HG02840 (cell line): Measurements from ENCODE around the gene ARHGAP12.
A peak's percentile ranks its signal among the peaks of the same experiment; 100 is the strongest.

Experiments used
- ATAC-seq: cut with Tn5 transposase; IDR thresholded peaks from one replicate; pipeline ENCODE4 v1.9.1; 2021; ENCODE audit warnings: mild to moderate bottlenecking, moderate library complexity, moderate number of reproducible peaks; ENCODE audit not compliant: unreplicated experiment, low FRiP score

The ARHGAP12 gene

DNA sequence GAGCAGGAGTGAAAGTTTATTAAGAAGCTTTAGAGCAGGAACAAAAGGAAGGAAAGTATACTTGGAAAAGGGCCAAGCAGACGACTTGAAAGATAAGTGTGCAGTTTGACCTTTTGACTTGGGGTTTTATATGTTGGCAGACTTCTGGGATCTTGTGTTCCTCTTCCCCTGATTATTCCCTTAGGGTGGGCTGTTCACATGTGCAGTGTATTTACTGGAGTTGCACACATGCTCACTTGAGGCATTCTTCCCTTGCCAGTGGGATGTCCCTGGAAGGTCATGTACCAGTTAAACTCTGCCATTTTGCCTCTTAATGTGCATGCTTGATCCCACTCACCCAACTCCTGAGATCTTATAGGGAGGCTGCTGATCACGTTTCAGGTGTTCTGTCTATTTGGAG, 23.4 kb upstream of the ARHGAP12 start:
- ATAC-seq: no peak

DNA sequence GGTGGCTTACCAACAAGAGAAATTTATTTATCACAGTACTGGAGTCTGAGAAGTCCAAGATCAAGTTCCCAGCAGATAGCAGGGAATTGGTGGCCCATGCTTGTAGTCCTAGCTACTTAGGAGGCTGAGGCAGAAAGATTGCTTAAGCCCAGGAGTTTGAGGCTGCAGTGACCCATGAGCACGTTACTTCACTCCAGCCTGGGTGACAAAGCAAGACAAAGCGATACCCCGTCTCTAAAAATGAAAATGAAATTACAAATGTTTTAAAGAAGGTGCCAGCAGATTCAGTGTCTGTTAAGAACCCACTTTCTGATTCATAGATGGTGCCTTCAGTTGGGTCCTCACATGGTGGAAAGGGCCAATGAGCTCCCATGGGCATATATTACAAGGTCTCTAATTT, 20.6 kb upstream of the ARHGAP12 start:
- no peak for ATAC-seq

DNA sequence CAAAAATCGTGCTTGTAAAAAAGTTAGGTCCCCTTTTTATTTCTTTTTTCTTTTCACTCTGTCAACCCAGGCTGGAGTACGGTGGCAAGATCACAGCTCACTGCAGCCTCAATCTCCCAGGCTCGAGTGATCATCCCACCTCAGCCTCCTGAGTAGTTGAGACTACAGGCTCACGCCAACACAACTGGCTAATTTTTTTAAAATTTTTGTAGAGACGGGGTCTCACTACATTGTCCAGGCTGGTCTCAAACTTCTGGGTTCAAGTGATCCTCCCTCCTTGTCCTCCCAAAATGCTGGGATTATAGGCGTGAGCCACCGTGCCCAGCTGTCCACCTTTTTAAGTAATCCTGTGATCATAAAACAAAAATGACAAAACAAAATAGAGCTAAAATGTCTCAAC, 19.4 kb upstream of the ARHGAP12 start:
- no peak for ATAC-seq

DNA sequence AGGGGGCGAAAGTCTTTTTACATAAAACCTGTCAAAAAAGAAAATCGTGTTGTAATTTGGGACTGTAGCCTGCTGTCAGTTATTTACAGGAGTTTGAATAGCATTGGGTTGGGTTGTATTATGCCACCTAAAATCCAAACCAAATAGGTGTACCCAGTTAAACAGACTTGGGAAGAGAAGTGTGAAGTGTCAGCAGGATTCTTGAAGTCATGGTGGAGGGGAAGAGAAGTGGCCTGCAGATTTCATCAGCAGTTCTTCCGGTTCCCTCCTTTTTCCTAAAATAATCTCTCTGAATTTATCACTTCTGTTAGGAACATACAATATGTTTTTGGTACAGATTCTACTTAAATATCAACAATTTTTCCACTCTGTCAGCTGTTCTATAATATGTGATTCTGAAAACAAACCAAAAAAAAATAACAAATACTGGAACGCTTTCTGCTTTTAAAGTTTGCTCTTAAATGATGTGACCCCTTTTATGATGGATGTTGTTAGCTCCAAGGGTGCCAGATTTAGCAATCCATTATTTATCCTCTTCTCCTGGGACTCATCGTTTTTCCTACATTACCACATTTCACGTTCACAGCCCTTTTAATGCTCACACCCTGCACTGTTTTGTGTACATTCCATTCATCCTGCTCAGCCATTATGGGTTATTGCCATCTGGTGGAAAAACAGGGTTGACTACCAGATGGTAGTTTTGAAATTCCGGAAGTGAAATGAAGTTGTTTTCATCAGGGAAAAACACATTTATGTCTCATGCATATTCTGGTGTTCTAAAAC, 18.7 kb upstream of the ARHGAP12 start:
- no peak for ATAC-seq

DNA sequence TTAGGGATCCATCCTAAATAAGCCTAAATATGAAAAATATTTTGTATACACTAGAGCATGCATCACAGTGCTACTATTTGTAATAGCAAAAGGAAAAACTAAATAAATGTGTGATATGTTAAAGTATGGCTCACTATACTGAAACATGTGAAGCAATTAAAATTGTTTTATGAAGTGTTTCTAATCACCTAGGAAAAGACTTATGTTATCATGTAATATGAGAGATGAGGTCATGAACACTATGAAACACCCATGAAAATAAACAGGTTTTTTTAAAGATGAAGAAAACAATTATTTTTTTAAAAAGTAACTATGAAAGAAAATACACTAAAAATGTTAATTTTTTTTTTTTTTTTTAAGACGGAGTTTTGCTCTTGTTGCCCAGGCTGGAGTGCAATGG, 16.8 kb upstream of the ARHGAP12 start:
- no peak for ATAC-seq

DNA sequence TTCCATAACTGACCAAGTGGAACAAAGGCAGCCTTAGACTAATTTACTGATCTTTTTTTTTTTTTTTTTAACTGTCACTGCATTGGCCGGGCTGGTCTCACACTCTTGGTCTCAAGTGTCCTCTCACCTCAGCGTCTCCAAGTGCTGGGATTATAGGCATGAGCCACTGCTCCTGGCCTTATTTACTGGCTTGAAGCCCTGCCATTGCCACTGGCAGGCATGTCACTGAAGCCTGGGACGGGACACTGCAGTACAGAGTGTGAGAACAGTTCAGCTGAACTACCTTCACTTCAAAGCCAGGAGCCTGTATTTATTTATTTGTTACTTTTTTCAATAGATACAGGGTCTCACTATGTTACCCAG, 15.4 kb upstream of the ARHGAP12 start:
- ATAC-seq: no peak

DNA sequence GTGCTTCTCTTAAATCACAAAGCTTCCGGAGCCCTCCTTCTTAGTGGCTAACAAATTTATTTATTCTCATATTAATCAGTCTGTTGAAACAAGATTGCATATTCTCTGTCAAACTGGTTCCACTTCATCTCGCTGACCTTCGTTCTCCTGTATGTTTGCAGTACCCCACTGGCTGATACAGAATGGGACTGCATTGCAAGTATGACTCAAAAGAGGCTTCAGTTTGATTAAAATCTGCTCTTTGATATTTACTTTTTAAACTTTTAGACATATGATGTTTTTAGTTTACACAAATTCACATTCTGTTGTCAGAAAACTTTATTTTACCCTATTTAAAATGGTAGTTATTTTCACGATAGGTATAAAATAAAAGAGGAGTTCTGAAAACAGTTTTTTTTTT, 14.3 kb upstream of the ARHGAP12 start:
- ATAC-seq: no peak

DNA sequence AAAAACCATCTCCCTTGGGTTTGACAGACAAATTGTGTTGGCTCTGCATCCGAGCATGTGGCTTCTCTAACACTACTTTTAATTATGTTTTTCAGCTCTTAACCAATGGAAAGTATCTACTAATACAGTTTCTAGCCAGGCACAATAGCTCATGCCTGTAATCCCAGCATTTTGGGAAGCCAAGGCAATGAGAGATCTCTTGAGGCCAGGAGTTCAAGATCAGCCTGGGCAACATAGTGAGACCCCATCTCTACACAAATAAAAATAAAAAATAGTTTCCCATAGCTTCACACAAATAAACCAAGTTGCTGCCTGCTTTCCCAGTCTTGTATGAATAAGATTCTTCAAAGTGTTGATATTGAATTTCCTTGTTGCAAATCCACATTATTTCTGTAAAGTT, 13.8 kb upstream of the ARHGAP12 start:
- ATAC-seq: no peak

DNA sequence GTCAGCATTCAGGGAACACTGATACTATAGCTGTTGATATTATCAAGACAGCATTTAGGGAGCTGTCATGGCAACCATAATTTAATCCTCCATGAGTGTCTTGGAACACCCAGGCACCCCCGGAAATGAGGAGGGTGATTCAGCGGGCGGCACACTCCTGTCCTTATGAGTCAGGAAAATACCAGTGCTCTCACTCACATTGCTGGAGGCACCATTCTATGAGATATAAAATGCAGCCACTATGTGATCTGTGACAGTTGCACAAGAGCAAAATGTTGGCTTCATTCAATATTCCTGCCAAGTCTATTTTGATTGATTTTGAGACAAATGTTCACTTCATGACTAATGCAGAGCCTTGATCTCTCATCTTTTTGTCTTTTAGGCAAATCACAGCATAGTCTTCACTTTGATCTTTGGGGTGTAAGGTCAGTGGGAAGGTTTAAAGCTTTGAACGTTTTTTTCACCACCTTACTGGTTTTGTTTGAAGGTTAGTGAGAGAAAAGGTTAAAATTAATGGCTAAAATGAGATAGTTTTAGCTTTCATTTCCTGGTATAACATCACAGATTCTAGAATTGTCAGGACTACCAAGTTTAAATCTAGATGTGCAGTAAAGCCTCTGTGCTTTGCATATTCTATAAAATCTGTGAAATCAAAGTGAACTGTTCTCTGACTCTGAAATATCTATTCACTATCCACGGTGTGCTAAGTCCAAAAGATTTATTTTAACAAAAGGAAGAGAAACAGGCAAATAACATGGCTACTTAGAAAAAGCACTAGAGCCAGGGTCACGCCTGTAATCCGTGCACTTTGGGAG, 12.4 kb upstream of the ARHGAP12 start:
- ATAC-seq: no peak

DNA sequence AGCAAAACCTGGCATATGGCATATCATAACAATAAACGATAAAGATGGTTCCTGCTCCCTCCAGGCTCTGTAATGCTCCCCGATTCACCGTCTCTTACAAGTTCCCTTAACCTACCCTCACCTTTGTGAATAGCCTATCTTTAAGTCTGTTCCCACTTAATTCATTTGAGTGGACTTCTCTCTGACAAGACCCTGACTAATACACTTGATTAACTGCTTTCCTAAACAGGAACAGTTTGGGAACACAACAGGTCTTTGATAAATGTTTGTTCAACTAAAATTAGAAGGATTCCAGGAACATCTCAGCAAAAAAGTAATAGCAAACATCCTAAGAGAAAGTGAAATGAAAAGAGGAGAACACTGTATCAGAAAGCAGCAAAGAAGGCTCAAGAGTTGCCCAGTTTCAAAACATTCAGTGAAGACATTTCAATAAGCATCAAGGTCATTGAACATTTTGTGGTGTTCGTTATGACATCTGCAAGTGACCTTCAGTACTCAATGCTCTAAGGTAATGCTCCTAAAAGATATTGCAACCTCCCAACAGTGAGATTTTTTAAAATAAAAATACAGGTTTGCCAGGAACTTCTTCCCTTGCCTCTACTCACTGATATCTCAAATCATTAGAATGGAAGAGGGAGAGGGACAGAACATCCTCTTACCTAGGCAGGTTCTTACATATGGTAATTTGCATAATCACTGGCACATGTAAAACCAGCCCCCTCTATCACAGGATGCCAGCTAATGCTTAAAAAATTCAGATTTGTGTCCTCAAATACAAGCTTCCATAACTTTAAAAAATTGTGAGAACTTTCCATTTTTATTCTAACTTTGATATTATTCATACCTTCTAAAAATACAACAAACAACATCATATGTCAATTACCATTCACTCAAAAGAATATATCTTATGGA, 11.4 kb upstream of the ARHGAP12 start:
- ATAC-seq: no peak

DNA sequence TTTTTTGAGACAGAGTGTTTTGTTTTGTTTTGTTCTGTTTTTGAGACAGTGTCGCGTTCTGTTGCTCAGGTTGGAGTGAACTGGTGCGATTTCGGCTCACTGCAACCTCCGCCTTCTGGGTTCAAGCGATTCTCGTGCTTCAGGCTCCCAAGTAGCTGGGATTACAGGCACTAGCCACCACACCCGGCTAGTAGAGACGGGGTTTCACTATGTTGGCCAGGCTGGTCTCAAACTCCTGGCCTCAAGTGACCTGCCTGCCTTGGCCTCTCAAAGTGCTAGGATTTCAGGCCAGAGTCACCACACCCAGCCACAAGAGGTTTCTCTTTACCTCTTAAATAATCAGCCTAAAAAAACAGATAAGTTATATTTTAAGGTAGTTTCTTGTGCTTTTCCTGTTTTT, 8.7 kb upstream of the ARHGAP12 start:
- ATAC-seq: no peak

DNA sequence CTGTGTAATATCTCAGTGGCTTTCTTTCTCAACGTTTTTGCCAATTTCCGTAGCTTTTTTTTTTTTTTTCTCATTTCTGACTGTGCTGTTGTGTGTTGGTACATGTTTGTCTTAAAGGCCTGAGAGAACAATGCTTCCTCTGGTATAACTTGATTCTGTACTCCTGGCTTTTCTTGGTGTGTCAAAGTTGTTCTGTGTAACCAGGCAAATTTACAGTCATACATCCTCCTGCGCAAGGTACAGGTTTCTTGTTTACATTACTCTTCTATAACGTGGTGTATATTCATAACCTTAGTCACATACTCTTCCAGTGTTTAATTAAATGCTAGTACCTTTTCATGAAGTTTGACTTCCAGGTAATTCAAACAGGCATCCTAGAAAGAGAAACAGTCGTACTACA, 8.3 kb upstream of the ARHGAP12 start:
- ATAC-seq: no peak

DNA sequence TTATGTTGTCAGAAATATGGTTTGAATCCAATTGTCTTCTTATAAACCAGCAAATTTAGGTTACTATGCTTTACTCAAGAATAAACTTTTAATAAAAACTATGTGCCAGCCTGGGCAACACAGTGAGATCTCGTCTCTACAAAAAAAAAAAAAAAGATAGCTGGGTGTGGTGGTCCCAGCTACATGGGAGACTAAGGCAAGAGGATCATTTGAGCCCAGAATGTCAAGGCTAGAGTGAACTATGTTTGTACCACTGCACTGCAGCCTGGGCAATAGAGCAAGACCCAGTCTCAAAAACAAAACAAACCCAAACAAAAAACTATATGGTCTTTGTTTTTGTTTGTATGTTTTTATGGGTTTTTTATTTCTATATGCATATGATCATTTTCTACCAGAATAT, 7.5 kb upstream of the ARHGAP12 start:
- no peak for ATAC-seq

DNA sequence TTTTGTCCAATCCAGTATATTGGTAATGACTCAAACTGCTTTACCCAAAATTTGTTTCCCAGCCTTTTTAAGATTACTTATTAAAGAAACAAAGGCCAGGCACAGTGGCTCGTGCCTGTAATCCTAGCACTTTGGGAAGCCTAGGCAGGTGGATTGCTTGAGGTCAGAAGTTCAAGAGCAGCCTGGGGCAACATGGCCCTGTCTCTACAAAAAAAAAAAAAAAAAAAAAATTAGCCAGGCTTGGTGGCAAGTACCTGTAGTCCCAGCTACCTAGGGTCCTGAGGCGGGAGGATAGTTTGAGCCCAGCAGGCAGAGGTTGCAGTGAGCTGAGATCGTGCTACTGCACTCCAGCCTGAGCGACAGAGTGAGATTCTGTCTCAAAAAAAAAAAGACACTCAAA, 7.0 kb upstream of the ARHGAP12 start:
- ATAC-seq: no peak

DNA sequence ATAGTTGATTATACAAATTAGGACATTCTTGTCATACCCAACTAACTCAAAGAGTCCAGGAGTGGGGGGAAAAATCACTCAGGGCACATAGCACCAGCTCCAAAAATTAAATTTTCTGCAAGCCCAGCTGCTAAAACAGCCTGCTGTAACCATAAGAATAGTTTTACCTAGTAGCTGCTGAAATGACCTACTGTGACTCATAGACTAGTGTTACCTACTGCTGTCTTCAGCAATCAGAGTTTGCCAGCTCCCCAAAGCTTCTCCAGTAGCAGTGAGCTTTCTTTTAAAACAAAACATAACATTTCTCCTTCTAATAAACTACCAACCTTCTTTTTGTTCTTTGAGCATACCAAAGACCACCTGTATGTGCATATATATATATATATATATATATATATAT, 4.2 kb upstream of the ARHGAP12 start:
- no peak for ATAC-seq

DNA sequence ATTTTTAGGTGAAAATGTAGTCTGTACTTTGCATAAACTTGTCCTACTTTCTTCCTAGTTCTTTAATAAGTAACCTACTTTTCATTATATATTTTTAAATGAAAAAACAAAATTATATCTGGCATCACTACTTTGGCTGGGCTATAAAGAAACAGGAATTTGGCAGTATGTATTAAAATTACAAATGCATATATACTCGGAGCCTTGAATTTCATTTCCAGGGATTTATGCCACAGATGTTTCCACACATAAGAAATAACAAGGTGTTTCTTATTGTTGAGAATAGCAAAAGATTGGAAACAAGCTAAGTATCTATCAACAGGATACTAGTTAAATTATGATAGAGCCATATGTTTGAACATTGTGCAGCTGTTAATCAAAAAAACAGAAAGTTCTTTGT, 2.2 kb upstream of the ARHGAP12 start:
- ATAC-seq: no peak

DNA sequence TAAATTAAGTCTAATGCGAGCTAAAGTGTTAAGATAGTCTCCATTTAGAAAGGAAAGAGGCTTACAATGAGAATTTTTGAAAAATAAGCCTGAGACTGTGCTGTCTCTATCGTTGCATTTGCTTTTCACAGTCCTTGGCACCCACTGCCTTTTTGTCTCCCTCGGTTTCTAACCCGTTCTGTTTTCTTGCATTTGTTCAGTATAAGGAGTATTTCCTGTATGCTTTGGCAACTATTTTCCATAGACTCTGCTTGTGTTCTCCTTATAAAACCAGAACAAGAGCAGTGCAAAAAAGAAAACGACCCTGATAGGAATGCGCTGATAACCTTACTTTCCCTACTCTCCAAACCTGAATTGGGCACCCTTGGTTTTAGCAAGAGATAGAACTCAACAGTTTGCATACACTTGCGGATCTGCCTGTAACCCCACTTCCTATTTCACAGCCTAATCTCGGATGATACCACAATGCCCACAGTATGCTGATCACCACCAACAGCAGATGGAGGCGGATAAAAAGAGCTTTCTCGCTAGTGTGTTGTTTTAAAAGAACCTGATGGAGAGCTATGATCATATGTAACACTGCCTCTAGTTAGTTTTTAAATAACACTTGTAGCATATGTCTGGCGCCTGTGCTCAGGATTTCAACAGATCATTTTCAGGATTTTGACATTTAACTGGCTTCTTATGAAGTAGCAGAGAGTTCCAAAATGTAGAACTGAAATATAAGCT, 1.6 kb upstream of the ARHGAP12 start:
- ATAC-seq: no peak

DNA sequence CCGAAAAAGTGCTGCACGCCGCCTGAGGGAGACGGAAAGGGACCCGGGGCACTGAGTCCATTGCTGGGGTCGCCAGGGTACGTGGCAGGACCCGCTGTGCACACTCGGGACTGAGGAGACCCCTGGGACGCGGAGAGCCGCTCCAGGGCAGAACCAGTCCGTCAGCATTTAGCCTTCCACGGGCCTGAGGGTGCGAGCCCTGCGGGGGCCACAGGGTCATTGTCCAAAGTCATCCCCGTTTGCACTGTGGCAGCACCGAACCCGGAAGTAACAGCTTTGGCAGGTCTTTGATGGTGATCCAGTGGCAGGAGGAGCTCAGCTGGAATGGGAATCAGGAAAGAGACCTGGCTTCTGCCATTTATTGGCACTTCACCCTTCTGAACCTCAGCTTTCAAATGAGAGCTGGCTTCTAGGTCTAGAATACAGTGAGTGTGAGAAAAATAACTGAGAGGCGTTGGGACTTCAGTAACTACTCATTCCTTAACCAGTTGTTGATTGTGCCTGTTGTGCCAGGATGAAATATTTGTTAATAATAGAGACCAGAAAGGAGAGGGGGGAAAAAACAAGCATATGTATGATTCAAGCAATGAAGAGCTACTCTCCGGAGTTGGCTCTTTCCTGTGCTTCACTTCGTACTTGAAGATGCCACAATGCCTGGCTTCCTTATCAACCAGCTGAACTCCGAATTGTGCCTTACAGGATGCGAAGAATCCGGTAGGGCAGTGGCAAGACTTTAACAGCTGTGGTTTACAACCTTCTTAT, 811 bp upstream of the ARHGAP12 start:
- ATAC-seq: peak; percentile 23

DNA sequence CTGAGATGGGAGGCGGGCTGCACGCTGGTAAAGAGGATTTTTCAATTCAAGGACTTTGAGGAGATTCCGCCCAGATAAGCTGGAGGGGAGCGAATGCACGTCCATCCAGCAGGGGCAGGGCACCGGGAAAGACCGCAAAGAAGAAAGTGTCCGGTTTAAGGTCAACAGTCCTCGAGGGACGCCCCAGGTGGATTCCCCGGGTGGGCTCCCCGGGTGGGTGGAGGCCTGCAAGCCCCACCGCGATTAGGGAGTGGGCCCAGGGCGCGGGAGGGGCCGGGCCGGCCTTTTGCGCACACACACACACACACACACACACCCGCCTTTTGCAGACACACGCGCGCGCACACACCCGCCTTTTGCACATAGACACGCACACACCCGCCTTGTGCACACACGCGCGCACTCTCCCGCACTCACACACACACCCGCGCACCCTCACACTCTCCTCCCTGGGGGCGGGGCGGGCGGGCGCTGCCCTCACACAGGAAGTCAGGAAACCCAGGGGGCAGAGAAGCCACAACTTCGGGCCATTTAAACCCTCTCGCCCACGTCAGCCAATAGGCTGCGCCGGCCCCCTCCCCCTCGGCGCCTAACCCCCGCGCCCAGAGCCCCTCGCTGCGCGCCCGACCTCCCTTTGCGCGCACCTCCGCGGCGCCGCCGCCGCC, 615 bp downstream of the ARHGAP12 start:
- ATAC-seq: peak; percentile 28
